ENCODE measurements around the gene GABPB1.
"Not testable (repeated sequence)": the region's sequence is repeated elsewhere in the genome, so short reads cannot be mapped to it uniquely, and the experiment has no call there.

GABPB1 gene

GRCh38 chr15:50354838-50355618 is at the start of gene GABPB1:
TSS of gene GABPB1 (minus strand) at chr15:50355198. CDS start at chr15:50309798, 45,400 bp downstream.
- peak; percentile 98 for DNase-seq

GRCh38 chr15:50391561-50391960 is 36.6 kb upstream of the GABPB1 start:
- not testable (repeated sequence) for DNase-seq

- no peak for DNase-seq
Observed at GRCh38 chr15:50390554-50391264, 35.7 kb upstream of the GABPB1 start.

GRCh38 chr15:50382408-50382807 is 27.4 kb upstream of the GABPB1 start:
- not testable (repeated sequence) for DNase-seq

- no peak for DNase-seq
Observed at GRCh38 chr15:50381438-50381837, 26.4 kb upstream of the GABPB1 start.

- DNase-seq, result no peak
Observed at GRCh38 chr15:50380089-50380488, 25.1 kb upstream of the GABPB1 start.

- not testable (repeated sequence) for DNase-seq
Observed at GRCh38 chr15:50379413-50379812, 24.4 kb upstream of the GABPB1 start.

GRCh38 chr15:50378776-50379175 is 23.8 kb upstream of the GABPB1 start:
- no peak for DNase-seq

- no peak for DNase-seq
Observed at GRCh38 chr15:50377867-50378751, 23.1 kb upstream of the GABPB1 start.

- not testable (repeated sequence) for DNase-seq
Observed at GRCh38 chr15:50369564-50369963, 14.6 kb upstream of the GABPB1 start.

GRCh38 chr15:50365971-50366370 is 11.0 kb upstream of the GABPB1 start:
- DNase-seq, result no peak

- DNase-seq, result no peak
Observed at GRCh38 chr15:50365570-50365969, 10.6 kb upstream of the GABPB1 start.

GRCh38 chr15:50363612-50364011 is 8.6 kb upstream of the GABPB1 start:
- DNase-seq, result no peak

GRCh38 chr15:50361756-50362155 is 6.8 kb upstream of the GABPB1 start:
- DNase-seq, result no peak

- DNase-seq, result peak; percentile 47
Observed at GRCh38 chr15:50358845-50359244, 3.8 kb upstream of the GABPB1 start.

- DNase-seq, result peak; percentile 43
Observed at GRCh38 chr15:50355980-50356379, 982 bp upstream of the GABPB1 start.

- DNase-seq, result no peak
Observed at GRCh38 chr15:50355619-50355905, 564 bp upstream of the GABPB1 start.

GRCh38 chr15:50353975-50354837 is 792 bp downstream of the GABPB1 start:
- peak; percentile 84 for DNase-seq

- DNase-seq, result no peak
Observed at GRCh38 chr15:50353251-50353974, 1.6 kb downstream of the GABPB1 start.

GRCh38 chr15:50350621-50351020 is 4.4 kb downstream of the GABPB1 start:
- no peak for DNase-seq

GRCh38 chr15:50345298-50345697 is 9.7 kb downstream of the GABPB1 start:
- DNase-seq, result no peak

- no peak for DNase-seq
Observed at GRCh38 chr15:50344006-50344464, 11.0 kb downstream of the GABPB1 start.

Measured in NCI-H69 (cell line).